GM10248 (cell line): Measurements from ENCODE around the gene RCAN2.

Experiments
- CTCF ChIA-PET: fragments of 300-600 bp; sonication (Branson Sonifier 250); formaldehyde crosslinking; extraction: SDS; loops from one replicate; lab custom pipeline; 2021; ENCODE audit warnings: antibody characterized with exemption; lab: Yijun Ruan, JAX
- POLR2A ChIA-PET: fragments of 350-650 bp; sonication (Branson Sonifier 250); formaldehyde crosslinking; extraction: SDS; loops from one replicate; lab custom pipeline; 2020; ENCODE audit warnings: antibody characterized with exemption; lab: Yijun Ruan, JAX
- DNase-seq: peaks from one replicate; pipeline ENCODE4 v3.0.0; 2012; ENCODE audit errors: extremely low spot score
- TF ChIP-seq, protein P1 (sequence below): IDR thresholded peaks from 2 replicates; pipeline ENCODE4 v1.5.1; 2012; ENCODE audit warnings: mild to moderate bottlenecking, low read depth; ENCODE audit errors: extremely low read depth, missing control alignments, control extremely low read depth

RCAN2 gene

DNA sequence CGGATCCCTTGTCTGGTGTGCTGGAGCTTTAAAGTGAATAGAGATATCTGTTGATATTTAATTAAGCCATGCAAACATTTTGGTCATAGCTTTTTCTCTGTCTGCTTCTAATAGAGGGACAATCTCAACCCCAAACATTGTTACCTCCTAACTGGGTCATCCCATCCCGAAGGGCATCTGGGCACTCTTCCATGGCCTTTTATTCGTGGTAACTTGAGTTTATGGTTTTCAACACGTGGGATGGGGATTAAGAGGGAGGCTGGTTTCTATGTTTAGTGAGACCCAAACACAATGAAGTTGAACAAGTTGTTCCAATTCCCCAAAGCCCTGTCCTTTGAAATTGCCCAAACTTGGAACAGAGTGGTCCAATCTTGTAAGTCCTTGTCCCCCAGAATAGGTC, 319.1 kb downstream of the RCAN2 start:
- no peak for DNase-seq
- ChIA-PET CTCF (interaction anchor here (1.4 to 1.6 kb wide), 2 partner anchors 19 to 46 kb away, joined by 3 read pairs; no protein-coding TSS in a partner anchor), POLR2A (no interaction called here)
- TF ChIP-seq, protein P1, sequence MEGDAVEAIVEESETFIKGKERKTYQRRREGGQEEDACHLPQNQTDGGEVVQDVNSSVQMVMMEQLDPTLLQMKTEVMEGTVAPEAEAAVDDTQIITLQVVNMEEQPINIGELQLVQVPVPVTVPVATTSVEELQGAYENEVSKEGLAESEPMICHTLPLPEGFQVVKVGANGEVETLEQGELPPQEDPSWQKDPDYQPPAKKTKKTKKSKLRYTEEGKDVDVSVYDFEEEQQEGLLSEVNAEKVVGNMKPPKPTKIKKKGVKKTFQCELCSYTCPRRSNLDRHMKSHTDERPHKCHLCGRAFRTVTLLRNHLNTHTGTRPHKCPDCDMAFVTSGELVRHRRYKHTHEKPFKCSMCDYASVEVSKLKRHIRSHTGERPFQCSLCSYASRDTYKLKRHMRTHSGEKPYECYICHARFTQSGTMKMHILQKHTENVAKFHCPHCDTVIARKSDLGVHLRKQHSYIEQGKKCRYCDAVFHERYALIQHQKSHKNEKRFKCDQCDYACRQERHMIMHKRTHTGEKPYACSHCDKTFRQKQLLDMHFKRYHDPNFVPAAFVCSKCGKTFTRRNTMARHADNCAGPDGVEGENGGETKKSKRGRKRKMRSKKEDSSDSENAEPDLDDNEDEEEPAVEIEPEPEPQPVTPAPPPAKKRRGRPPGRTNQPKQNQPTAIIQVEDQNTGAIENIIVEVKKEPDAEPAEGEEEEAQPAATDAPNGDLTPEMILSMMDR = no peak
